K562 (cell line): Measurements from ENCODE around the gene ATP6V0E1. TPM values are rescaled to one million over a fixed set of nuclear protein-coding genes. Genes with fewer than 3 reads are reported as not detected.
A peak's percentile ranks its signal among the peaks of the same experiment; 100 is the strongest.

Experiments used
- CREB3 ChIP-seq: fragments of 450-650 bp; conservative IDR thresholded peaks from 2 replicates; pipeline ENCODE4 v1.6.1; 2016; ENCODE audit warnings: missing genetic modification characterization, low read depth, mild to moderate bottlenecking, missing compliant biosample characterization, moderate library complexity
- CREB3L1 ChIP-seq: fragments of 450-650 bp; IDR thresholded peaks from 2 replicates; pipeline ENCODE4 v1.6.1; 2014; ENCODE audit warnings: low read depth, mild to moderate bottlenecking, moderate library complexity, borderline replicate concordance
- ELK1 ChIP-seq: sonication (generic); formaldehyde crosslinking; IDR thresholded peaks from 2 replicates; pipeline ENCODE4 v1.8.1; 2022; ENCODE audit warnings: missing genetic modification reagents
- ETV6 ChIP-seq, 3 experiments: fragments of 150-350 bp in 1 of 3; sonication (generic) in 1 of 3; formaldehyde crosslinking in 1 of 3; IDR thresholded peaks; 2 replicates each; pipeline versions ENCODE4 v1.6.1 to v1.8.0; 2014 to 2022; ENCODE audit warnings: borderline replicate concordance in 2 of 3, low read depth in 2 of 3, antibody characterized with exemption in 1 of 3, low read length in 1 of 3, mild to moderate bottlenecking in 1 of 3, missing genetic modification reagents in 1 of 3
- FOXK2 ChIP-seq, 2 experiments: fragments of 450-650 bp; IDR thresholded peaks in 1 of 2; conservative IDR thresholded peaks in 1 of 2; 2 replicates each; pipeline ENCODE4 v1.6.1; 2016; ENCODE audit warnings: low read depth in 2 of 2, mild to moderate bottlenecking in 1 of 2
- HES1 ChIP-seq: fragments of 450-650 bp; IDR thresholded peaks from 2 replicates; pipeline ENCODE4 v1.6.1; 2016; ENCODE audit warnings: low read depth, mild to moderate bottlenecking, moderate library complexity
- LCOR ChIP-seq: sonication (generic); formaldehyde crosslinking; IDR thresholded peaks from 2 replicates; pipeline ENCODE4 v1.8.0; 2022; ENCODE audit warnings: mild to moderate bottlenecking, missing genetic modification reagents
- MCM5 ChIP-seq: fragments of 450-650 bp; IDR thresholded peaks from 2 replicates; pipeline ENCODE4 v1.6.1; 2016; ENCODE audit warnings: low read depth
- MYBL2 ChIP-seq, 2 experiments: fragments of 450-650 bp in 1 of 2; sonication (generic) in 1 of 2; formaldehyde crosslinking in 1 of 2; IDR thresholded peaks; 2 replicates each; pipeline versions ENCODE4 v1.6.1 to v1.8.1; 2017 to 2022; ENCODE audit warnings: borderline replicate concordance in 1 of 2, inconsistent platforms in 1 of 2, low read depth in 1 of 2, mild to moderate bottlenecking in 1 of 2, missing genetic modification reagents in 1 of 2, moderate library complexity in 1 of 2
- SIX5 ChIP-seq, 2 experiments: IDR thresholded peaks; 2 replicates each; pipeline ENCODE4 v1.6.1; 2011; ENCODE audit warnings: low read length in 2 of 2, borderline replicate concordance in 1 of 2, low read depth in 1 of 2, mild to moderate bottlenecking in 1 of 2, moderate library complexity in 1 of 2; ENCODE audit not compliant: insufficient read depth in 1 of 2
- SRSF9 ChIP-seq: fragments of 200-400 bp; formaldehyde crosslinking; IDR thresholded peaks from 2 replicates; pipeline ENCODE4 v1.6.1; 2017; ENCODE audit warnings: low read depth, low read length, borderline replicate concordance
- SUPT5H ChIP-seq: fragments of 450-650 bp; IDR thresholded peaks from 2 replicates; pipeline ENCODE4 v1.6.1; 2016
- TBP ChIP-seq: optimal IDR thresholded peaks from 2 replicates; pipeline ENCODE3; 2011; ENCODE audit warnings: low read depth, low read length, improper control_type of control experiment
- TEAD1 ChIP-seq, 2 experiments: fragments of 450-650 bp in 1 of 2; sonication (generic) in 1 of 2; formaldehyde crosslinking; IDR thresholded peaks; 2 replicates each; pipeline versions ENCODE4 v1.4.0 to v1.8.0; 2020 to 2022; ENCODE audit warnings: mild to moderate bottlenecking in 2 of 2, missing genetic modification reagents in 1 of 2
- TFE3 ChIP-seq: fragments of 450-650 bp; formaldehyde crosslinking; IDR thresholded peaks from 2 replicates; pipeline ENCODE4 v1.4.0; 2020; ENCODE audit warnings: mild to moderate bottlenecking, mixed read lengths
- ZFP1 ChIP-seq: fragments of 450-650 bp; formaldehyde crosslinking; IDR thresholded peaks from 2 replicates; pipeline ENCODE4 v1.4.0; 2020; ENCODE audit warnings: mild to moderate bottlenecking, mixed read lengths
- ZNF165 ChIP-seq: fragments of 250-450 bp; sonication (Bioruptor Pico); IDR thresholded peaks from 2 replicates; pipeline ENCODE4 v1.4.0; 2020; ENCODE audit warnings: borderline replicate concordance
- ZNF174 ChIP-seq: fragments of 250-450 bp; sonication (Bioruptor Pico); IDR thresholded peaks from 2 replicates; pipeline ENCODE4 v1.4.0; 2020; ENCODE audit warnings: mild to moderate bottlenecking
- ZNF253 ChIP-seq: fragments of 250-450 bp; sonication (Bioruptor Pico); conservative IDR thresholded peaks from 2 replicates; pipeline ENCODE4 v1.6.1; 2021; ENCODE audit warnings: mild to moderate bottlenecking
- ZNF589 ChIP-seq: fragments of 200-800 bp; sonication (Bioruptor generic); IDR thresholded peaks from 2 replicates; pipeline ENCODE4 v1.6.1; 2016; ENCODE audit warnings: low read depth, missing genetic modification characterization, missing compliant biosample characterization
- polyA plus RNA-seq, 8 experiments: library from polyadenylated mRNA; depleted of rRNA in 4 of 8; stranded (reverse) in 5 of 8; unstranded in 3 of 8; fragments of >200 nt; fragmentation: Nextera tagmentation in 2 of 8; fragmentation: Illumina TruSeq in 1 of 8; extraction: Ambion mirVana in 2 of 8; extraction: Trizol in 1 of 8; gene quantifications; 2 replicates each; pipeline versions ENCODE4 v1.2.1 to v1.2.3, GENCODE V29; 2011 to 2014; ENCODE audit warnings: inconsistent platforms in 1 of 8, missing spikeins in 1 of 8
- total RNA-seq, 7 experiments: library from RNA; depleted of rRNA in 6 of 7; stranded (reverse); fragments of >200 nt in 6 of 7; fragmentation: Illumina TruSeq in 2 of 7; extraction: Trizol in 2 of 7; gene quantifications; 2 replicates each; pipeline versions ENCODE4 v1.2.1 to v1.2.3, GENCODE V29; 2011 to 2021; ENCODE audit warnings: low replicate concordance in 1 of 7

The ATP6V0E1 gene
- total and polyA plus RNA-seq, 9 of the 15 experiments (the other 6 are each of a cell fraction or from before 2014, with no cell fraction given), result 63.8 to 395 (median 112) TPM

GRCh38 chr5:173057062-173057924 is 73.7 kb downstream of the ATP6V0E1 start (continued):
- TF ChIP-seq TFE3 (CRISPR knock-in tag) (no peak), TEAD1 (CRISPR knock-in tag; IDR thresholded peaks at IDR 0.05) (no peak), FOXK2 (conservative IDR thresholded peaks at IDR 0.05 in 1 of 2, IDR thresholded peaks at IDR 0.05 in 1 of 2; ENCODE audit: low read depth in 2 of 2) (peak; percentile 90 to 91), ZNF165 (CRISPR knock-in tag) (no peak), ZFP1 (CRISPR knock-in tag) (no peak), HES1 (no peak), LCOR (no peak), ZNF253 (CRISPR knock-in tag) (no peak), CREB3L1 (peak; percentile 40; the same call in 1 of the 2 replicates), ZNF174 (no peak), TBP (peak; percentile 46), SIX5 (IDR thresholded peaks at IDR 0.05; ENCODE audit: borderline replicate concordance in 1 of 2, insufficient read depth in 1 of 2, low read depth in 1 of 2, low read length in 2 of 2) (no peak), SUPT5H (peak; percentile 75; the same call in 1 of the 2 replicates), ELK1 (CRISPR knock-in tag) (no peak), ETV6 (IDR thresholded peaks at IDR 0.05; ENCODE audit: borderline replicate concordance in 1 of 2, low read depth in 2 of 2, low read length in 1 of 2) (no peak), ETV6 (CRISPR knock-in tag; IDR thresholded peaks at IDR 0.05; ENCODE audit: borderline replicate concordance) (no peak), CREB3 (tag) (no peak), MYBL2 (IDR thresholded peaks at IDR 0.05; ENCODE audit: low read depth) (no peak), MYBL2 (CRISPR knock-in tag; IDR thresholded peaks at IDR 0.05; ENCODE audit: borderline replicate concordance) (no peak), ZNF589 (no peak), MCM5 (no peak), SRSF9 (no peak)
